ENCODE measurements around the gene IL1RAP. TPM values are rescaled to one million over a fixed set of nuclear protein-coding genes. Genes with fewer than 3 reads are reported as not detected.

The IL1RAP gene
- total RNA-seq, 4 donors from 2014 or later, result 3.4 to 6.9 (median 4.9) TPM

GRCh38 chr3:190595807-190596206 lies 81.9 kb downstream of the IL1RAP start:
- H3K36me3 ChIP-seq, result no peaks in the 10 kb centered on the region
- H3K27me3 ChIP-seq, result no peaks in the 10 kb centered on the region
- no peaks in the 10 kb centered on the region for H3K4me1 ChIP-seq
- no peak for TF ChIP-seq CTCF (IDR thresholded peaks at IDR 0.05)
- TF ChIP-seq POLR2A (IDR thresholded peaks at IDR 0.05), result no peak
- H3K27ac ChIP-seq, result no peak overlapping the region
- DNase-seq, result no peak
- H3K9me3 ChIP-seq, result no peaks in the 10 kb centered on the region
- H3K4me3 ChIP-seq, result no peak overlapping the region

- Histone ChIP-seq H3K9me3 (no peaks in the 10 kb centered on the region), H3K36me3 (no peaks in the 10 kb centered on the region), H3K27ac (no peak overlapping the region), H3K4me1 (no peaks in the 10 kb centered on the region), H3K4me3 (no peak overlapping the region), H3K27me3 (no peaks in the 10 kb centered on the region)
- no peak for DNase-seq
- TF ChIP-seq CTCF (IDR thresholded peaks at IDR 0.05), result no peak
- TF ChIP-seq POLR2A (IDR thresholded peaks at IDR 0.05), result no peak
These were observed 82.7 kb downstream of the IL1RAP start for GRCh38 chr3:190596349-190597285.

- no peaks in the 10 kb centered on the region for H3K27me3 ChIP-seq
- H3K27ac ChIP-seq, result no peak overlapping the region
- TF ChIP-seq CTCF (IDR thresholded peaks at IDR 0.05) (no peak), POLR2A (IDR thresholded peaks at IDR 0.05) (no peak)
- H3K4me1 ChIP-seq, result no peaks in the 10 kb centered on the region
- no peak for DNase-seq
- no peaks in the 10 kb centered on the region for H3K36me3 ChIP-seq
- no peak overlapping the region for H3K4me3 ChIP-seq
- no peaks in the 10 kb centered on the region for H3K9me3 ChIP-seq
These were observed 83.4 kb downstream of the IL1RAP start for GRCh38 chr3:190597291-190597690.

- Histone ChIP-seq H3K9me3 (no peaks in the 10 kb centered on the region), H3K27me3 (no peaks in the 10 kb centered on the region), H3K4me1 (no peaks in the 10 kb centered on the region), H3K36me3 (no peaks in the 10 kb centered on the region), H3K4me3 (no peak overlapping the region), H3K27ac (no peak overlapping the region)
- no peak for DNase-seq
- no peak for TF ChIP-seq POLR2A (IDR thresholded peaks at IDR 0.05)
- TF ChIP-seq CTCF (IDR thresholded peaks at IDR 0.05), result no peak
These were observed 87.7 kb downstream of the IL1RAP start for GRCh38 chr3:190601622-190602021.

GRCh38 chr3:190605385-190605784 lies 91.5 kb downstream of the IL1RAP start:
- no peak overlapping the region for H3K4me3 ChIP-seq
- no peak for DNase-seq
- no peaks in the 10 kb centered on the region for H3K36me3 ChIP-seq
- no peaks in the 10 kb centered on the region for H3K4me1 ChIP-seq
- no peaks in the 10 kb centered on the region for H3K27me3 ChIP-seq
- no peak overlapping the region for H3K27ac ChIP-seq
- H3K9me3 ChIP-seq, result no peaks in the 10 kb centered on the region
- TF ChIP-seq CTCF (IDR thresholded peaks at IDR 0.05) (no peak), POLR2A (IDR thresholded peaks at IDR 0.05) (no peak)
